LoVo (cell line): ENCODE results near the gene SERPINB2.
"Not testable (repeated sequence)": the region's sequence is repeated elsewhere in the genome, so short reads cannot be mapped to it uniquely, and the experiment has no call there.

Experiments used
- DNase-seq: peaks from one replicate; pipeline ENCODE4 v3.0.0-alpha.2; 2016; ENCODE audit warnings: low spot score

The SERPINB2 gene

GRCh38 chr18:63888470-63889190, 1.1 kb downstream of the SERPINB2 start:
- no peak for DNase-seq

- no peak for DNase-seq
Measured at GRCh38 chr18:63889626-63890025, 2.1 kb downstream of the SERPINB2 start.

GRCh38 chr18:63890237-63890949, 2.9 kb downstream of the SERPINB2 start:
- DNase-seq, result no peak

- no peak for DNase-seq
Measured at GRCh38 chr18:63890950-63891304, 3.4 kb downstream of the SERPINB2 start.

GRCh38 chr18:63892566-63892965, 5.1 kb downstream of the SERPINB2 start:
- no peak for DNase-seq

- DNase-seq, result no peak
Measured at GRCh38 chr18:63894106-63894772, 6.7 kb downstream of the SERPINB2 start.

- DNase-seq, result no peak
Measured at GRCh38 chr18:63895190-63895589, 7.7 kb downstream of the SERPINB2 start.

- no peak for DNase-seq
Measured at GRCh38 chr18:63897072-63897471, 9.6 kb downstream of the SERPINB2 start.

GRCh38 chr18:63899206-63899605, 11.7 kb downstream of the SERPINB2 start:
- DNase-seq, result no peak

GRCh38 chr18:63903851-63904570, 16.5 kb downstream of the SERPINB2 start:
- DNase-seq, result no peak

GRCh38 chr18:63904694-63905093, 17.2 kb downstream of the SERPINB2 start:
- no peak for DNase-seq

- DNase-seq, result no peak
Measured at GRCh38 chr18:63905361-63905760, 17.9 kb downstream of the SERPINB2 start.

- no peak for DNase-seq
Measured at GRCh38 chr18:63906056-63906455, 18.6 kb downstream of the SERPINB2 start.

GRCh38 chr18:63907664-63908063, 20.2 kb downstream of the SERPINB2 start, which contains the start of gene SERPINB10:
TSS of gene SERPINB10 (plus strand) at chr18:63907958. CDS start at chr18:63915511, 7,553 bp downstream.
- DNase-seq, result no peak

- no peak for DNase-seq
Measured at GRCh38 chr18:63908858-63909257, 21.4 kb downstream of the SERPINB2 start.

- DNase-seq, result no peak
Measured at GRCh38 chr18:63909870-63910269, 22.4 kb downstream of the SERPINB2 start.

- no peak for DNase-seq
Measured at GRCh38 chr18:63917817-63918216, 30.3 kb downstream of the SERPINB2 start.

GRCh38 chr18:63922049-63922448, 34.5 kb downstream of the SERPINB2 start:
- no peak for DNase-seq

GRCh38 chr18:63924551-63924950, 37.0 kb downstream of the SERPINB2 start:
- DNase-seq, result no peak

GRCh38 chr18:63928331-63928730, 40.8 kb downstream of the SERPINB2 start:
- no peak for DNase-seq

- not testable (repeated sequence) for DNase-seq
Measured at GRCh38 chr18:63929369-63929768, 41.9 kb downstream of the SERPINB2 start.

GRCh38 chr18:63930773-63931354, 43.4 kb downstream of the SERPINB2 start:
- no peak for DNase-seq
